LHCN-M2 (cell line): Measurements from ENCODE around the gene HOXC6. TPM values are rescaled to one million over a fixed set of nuclear protein-coding genes. Genes with fewer than 3 reads are reported as not detected.

ENCODE experiments used
- total RNA-seq: library from RNA; depleted of rRNA; stranded (reverse); fragments of >200 nt; gene quantifications from 2 replicates; pipeline ENCODE4 v1.2.3, GENCODE V29; 2014; rRNA removed

HOXC6 gene
- total RNA-seq, 1 experiment from 2014 or later, result 5.3 TPM

Other genes with a start within 250 kb of the HOXC6 start
- gene HOXC13, start 89.6 kb upstream of the HOXC6 start, total RNA-seq, result 9.1 and 9.4 TPM in 2 replicates
- gene HOXC12, start 73.5 kb upstream of the HOXC6 start, total RNA-seq, result 0.34 and 0.38 TPM in 2 replicates
- 3.2 and 3.4 TPM in 2 replicates for gene HOXC11, start 55.3 kb upstream of the HOXC6 start, total RNA-seq
- 3.3 and 7.0 TPM in 2 replicates for gene HOTAIR, start 53.5 kb upstream of the HOXC6 start, total RNA-seq
- gene HOXC10, start 43.3 kb upstream of the HOXC6 start, total RNA-seq, result 6.9 and 7.5 TPM in 2 replicates
- 7.8 and 8.8 TPM in 2 replicates for gene HOXC9, start 28.3 kb upstream of the HOXC6 start, total RNA-seq
- gene HOXC8, start 19.5 kb upstream of the HOXC6 start, total RNA-seq, result 8.7 and 10.0 TPM in 2 replicates
- 1.8 and 2.9 TPM in 2 replicates for gene HOXC5, start 4.6 kb downstream of the HOXC6 start, total RNA-seq
- 2.9 and 4.2 TPM in 2 replicates for gene HOXC4, start 25.4 kb downstream of the HOXC6 start, total RNA-seq
- 57.6 and 69.9 TPM in 2 replicates for gene SMUG1, start 160.5 kb downstream of the HOXC6 start, total RNA-seq